IPS DF 4.7 (cell line): ENCODE data around the gene NSUN4.
"Not testable (repeated sequence)": the region's sequence is repeated elsewhere in the genome, so short reads cannot be mapped to it uniquely, and the experiment has no call there.

Experiments used
- DNase-seq: peaks from one replicate; pipeline ENCODE4 v3.0.0-alpha.2; 2013; ENCODE audit warnings: low spot score; ENCODE audit errors: extremely low read depth

The NSUN4 gene

GRCh38 chr1:46325285-46326076, 15.1 kb upstream of the NSUN4 start:
- not testable (repeated sequence) for DNase-seq

- not testable (repeated sequence) for DNase-seq
Observed at GRCh38 chr1:46328182-46328581, 12.4 kb upstream of the NSUN4 start.

GRCh38 chr1:46329807-46330206, 10.8 kb upstream of the NSUN4 start:
- DNase-seq = not testable (repeated sequence)

- not testable (repeated sequence) for DNase-seq
Observed at GRCh38 chr1:46330381-46330780, 10.2 kb upstream of the NSUN4 start.

GRCh38 chr1:46331786-46332540, 8.6 kb upstream of the NSUN4 start:
- DNase-seq = not testable (repeated sequence)

GRCh38 chr1:46333300-46334029, 7.1 kb upstream of the NSUN4 start:
- DNase-seq = peak; percentile 69

- no peak for DNase-seq
Observed at GRCh38 chr1:46334030-46334384, 6.6 kb upstream of the NSUN4 start.

- DNase-seq = no peak
Observed at GRCh38 chr1:46335081-46335480, 5.5 kb upstream of the NSUN4 start.

- not testable (repeated sequence) for DNase-seq
Observed at GRCh38 chr1:46337409-46337808, 3.2 kb upstream of the NSUN4 start.

GRCh38 chr1:46341222-46342083, 846 bp downstream of the NSUN4 start:
- no peak for DNase-seq

- DNase-seq = no peak
Observed at GRCh38 chr1:46342084-46342656, 1.6 kb downstream of the NSUN4 start.

GRCh38 chr1:46342677-46343350, 2.2 kb downstream of the NSUN4 start:
- no peak for DNase-seq

GRCh38 chr1:46343351-46343695, 2.7 kb downstream of the NSUN4 start:
- no peak for DNase-seq

- DNase-seq = no peak
Observed at GRCh38 chr1:46343705-46344104, 3.1 kb downstream of the NSUN4 start.

- no peak for DNase-seq
Observed at GRCh38 chr1:46344481-46344880, 3.9 kb downstream of the NSUN4 start.

- DNase-seq = no peak
Observed at GRCh38 chr1:46345281-46345680, 4.7 kb downstream of the NSUN4 start.

- no peak for DNase-seq
Observed at GRCh38 chr1:46352363-46352762, 11.8 kb downstream of the NSUN4 start.

- not testable (repeated sequence) for DNase-seq
Observed at GRCh38 chr1:46355920-46356319, 15.3 kb downstream of the NSUN4 start.

- DNase-seq = no peak
Observed at GRCh38 chr1:46362158-46362557, 21.6 kb downstream of the NSUN4 start.

- no peak for DNase-seq
Observed at GRCh38 chr1:46363121-46363520, 22.5 kb downstream of the NSUN4 start.
